GM19468 (cell line): Measurements from ENCODE around the gene TMEM202.
A peak's percentile ranks its signal among the peaks of the same experiment; 100 is the strongest.
"Not testable (repeated sequence)": the region's sequence is repeated elsewhere in the genome, so short reads cannot be mapped to it uniquely, and the experiment has no call there.

Source experiments
- ATAC-seq: cut with Tn5 transposase; IDR thresholded peaks from one replicate; pipeline ENCODE4 v1.9.1; 2021; ENCODE audit warnings: mild to moderate bottlenecking, moderate library complexity, moderate number of reproducible peaks; ENCODE audit not compliant: unreplicated experiment; ENCODE audit errors: extremely low read depth

Gene TMEM202, protein sequence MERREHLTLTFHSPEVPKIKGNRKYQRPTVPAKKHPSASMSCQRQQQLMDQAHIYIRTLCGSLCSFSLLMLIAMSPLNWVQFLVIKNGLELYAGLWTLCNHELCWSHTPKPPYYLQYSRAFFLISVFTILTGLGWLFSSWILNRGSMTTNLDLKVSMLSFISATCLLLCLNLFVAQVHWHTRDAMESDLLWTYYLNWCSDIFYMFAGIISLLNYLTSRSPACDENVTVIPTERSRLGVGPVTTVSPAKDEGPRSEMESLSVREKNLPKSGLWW

DNA sequence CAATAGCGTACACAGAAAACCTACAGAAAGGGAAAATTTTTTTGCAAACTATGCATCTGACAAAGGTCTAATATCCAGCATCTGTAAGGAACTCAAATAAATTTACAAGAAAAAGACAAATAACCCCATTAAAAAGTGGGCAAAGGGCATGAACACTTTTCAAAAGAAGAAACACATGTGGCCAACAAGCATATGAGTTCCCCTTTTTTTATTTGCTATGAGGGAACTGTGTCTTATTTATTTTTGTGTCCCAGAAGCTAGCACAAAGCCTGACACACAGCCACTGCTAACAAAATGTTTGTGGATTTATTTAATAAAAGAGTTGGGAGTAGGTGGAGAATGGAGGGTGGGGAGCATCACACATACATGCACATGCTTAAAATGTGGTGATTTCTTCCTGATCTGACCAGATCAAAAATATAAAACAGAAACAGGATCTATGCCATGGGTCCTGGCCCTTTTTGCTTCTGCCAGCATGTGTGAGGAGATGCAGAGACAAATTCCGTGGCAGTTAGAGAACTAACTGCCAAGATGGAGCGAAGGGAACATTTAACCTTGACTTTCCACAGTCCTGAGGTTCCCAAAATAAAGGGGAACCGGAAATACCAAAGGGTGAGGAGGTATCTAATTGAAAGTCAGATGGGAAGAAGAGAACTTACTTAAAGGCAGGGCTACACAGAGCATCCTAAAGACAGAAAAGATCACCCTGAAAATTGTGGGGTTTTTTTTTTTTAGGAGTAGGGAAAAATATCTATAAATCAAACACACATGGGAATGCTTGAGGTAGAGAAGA is at the start of gene TMEM202:
TMEM202 (plus strand) TSS at position 510 of the 793 bp plus-strand sequence; CDS start at position 532, 22 bp downstream.
- no peak for ATAC-seq

DNA sequence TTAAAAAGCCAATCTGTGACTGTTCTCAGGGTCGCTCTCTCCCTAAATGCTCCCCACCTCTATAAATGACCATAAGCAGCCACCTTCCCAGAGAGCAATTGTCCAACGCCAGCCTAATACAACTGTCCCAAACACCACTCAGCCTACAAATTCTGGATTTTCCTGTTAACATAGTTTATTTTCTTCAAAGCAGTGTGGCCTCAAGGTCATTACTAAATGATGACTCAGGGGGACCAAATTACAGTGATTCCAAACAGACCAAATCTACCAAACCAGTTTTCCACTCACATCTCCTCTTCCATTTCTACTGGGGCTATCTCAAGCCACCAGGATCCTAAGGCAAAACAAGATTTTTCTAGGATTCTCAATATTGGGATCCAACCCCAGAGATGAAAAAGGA is 44.8 kb upstream of the TMEM202 start:
- no peak for ATAC-seq

DNA sequence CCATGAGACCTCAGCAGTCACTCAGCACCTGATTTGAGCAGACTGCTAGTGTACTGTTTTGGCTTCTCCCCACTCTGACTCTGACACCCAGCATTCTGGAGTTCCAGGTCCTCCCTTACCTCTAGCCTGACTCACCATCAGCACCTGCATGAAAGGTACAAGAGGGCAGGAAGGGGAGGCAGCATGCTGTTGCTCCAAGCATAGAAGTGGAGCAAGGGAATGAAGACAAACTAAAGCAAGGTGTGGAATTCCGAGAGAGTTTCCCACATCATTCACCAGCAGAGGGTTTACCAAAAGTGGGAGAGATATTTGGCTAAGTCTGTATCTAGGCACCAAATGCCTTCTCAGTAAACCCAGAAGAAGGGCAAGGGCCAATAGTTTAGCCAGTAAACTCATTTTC is 43.6 kb upstream of the TMEM202 start:
- no peak for ATAC-seq

DNA sequence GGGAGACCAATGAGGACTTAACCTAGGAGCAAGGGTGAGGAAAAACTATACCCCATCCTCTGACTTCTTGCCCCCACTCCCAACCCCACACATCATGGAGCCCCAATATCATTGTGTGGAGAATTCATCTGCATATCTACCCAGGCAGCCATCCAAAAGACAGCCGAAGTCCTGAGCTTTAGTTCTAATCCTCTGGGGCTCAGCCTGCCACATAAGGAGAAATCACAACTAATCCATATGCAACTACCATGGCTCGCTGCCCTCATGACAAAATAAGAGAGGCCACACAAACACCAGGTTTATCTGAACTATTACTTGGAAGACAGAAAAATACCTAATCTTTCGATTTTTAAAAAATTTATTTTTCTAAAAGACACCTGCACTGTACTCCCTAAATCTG is 40.0 kb upstream of the TMEM202 start:
- ATAC-seq: no peak

DNA sequence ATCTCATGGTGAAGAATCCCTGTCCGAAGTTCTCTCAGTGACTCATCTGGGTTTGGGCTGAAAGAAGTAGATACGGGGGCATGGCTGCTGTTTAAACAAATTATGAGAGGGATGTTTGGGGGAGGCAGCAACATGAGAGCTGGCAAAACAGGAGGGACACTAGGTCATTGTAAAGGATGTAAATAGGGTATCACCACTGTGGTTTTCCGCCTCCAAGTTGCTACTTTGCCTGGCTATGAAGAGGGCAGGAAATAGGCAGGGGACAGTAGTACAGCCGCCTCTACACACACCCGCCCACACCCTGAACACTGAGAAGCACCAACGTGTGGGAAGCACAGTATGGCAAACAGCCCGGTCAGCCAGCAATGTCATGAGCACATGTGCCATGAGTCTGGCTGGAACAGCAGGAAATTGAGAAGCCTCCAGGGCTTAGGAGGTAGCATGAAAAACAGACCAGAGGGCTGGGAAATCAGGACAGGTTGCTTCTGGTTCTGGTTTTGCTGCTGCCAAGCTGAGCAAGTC is 39.4 kb upstream of the TMEM202 start:
- ATAC-seq: no peak

DNA sequence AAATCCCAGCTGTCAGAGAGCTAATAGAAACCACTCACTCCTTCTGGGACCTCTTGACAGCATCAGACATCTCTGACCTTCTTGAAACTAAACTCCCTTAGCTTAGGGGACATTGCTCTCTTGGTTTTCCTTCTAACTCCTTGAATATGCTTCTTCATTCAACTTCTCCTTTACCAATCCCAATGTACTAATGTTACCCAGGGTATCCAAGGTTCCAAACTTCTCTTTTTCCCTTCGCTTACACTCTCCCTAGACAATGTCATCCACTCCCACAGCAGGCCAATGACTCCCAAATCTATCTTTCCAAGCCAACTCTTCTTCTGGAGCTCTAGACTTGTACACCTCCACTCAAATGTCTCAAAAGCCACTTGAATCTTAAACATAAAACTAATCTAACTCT is 36.9 kb upstream of the TMEM202 start:
- ATAC-seq: no peak

DNA sequence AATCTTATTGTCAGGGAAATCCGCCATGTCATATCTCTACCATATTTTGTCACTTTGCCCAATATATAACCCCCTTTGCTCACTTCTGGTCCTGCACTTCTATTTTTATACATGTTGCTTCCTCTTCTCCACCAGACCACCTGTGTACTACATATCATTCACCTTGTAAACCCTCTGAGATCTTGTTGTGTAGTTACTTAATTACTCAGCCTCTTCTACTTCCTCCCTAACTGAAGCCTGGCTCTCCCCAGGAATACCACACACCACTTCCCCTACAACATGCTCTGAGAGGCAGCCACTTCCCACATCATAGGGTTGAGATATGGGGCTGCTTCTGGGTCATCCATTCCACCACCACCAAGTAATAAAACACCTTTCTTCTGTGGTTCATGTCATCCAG is 32.3 kb upstream of the TMEM202 start:
- ATAC-seq: peak; percentile 44

DNA sequence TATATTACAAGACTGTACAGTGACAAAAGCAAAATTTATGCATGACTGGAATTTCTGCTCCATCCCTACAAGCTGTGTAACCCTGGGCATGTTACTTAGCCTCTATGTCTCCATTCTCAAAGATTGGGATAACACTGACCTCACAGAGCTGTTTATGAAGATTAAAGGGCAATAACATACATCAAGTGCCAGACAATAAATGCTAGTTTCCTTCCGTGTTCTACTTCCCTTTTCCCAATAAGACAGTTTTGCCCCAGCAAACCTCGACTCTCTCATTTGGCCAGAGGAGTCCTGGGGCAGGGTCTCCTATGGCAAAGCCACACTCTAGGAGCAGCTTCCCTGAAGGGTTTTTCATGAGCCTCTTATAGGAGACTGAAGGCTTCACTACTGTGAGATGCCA is 29.8 kb upstream of the TMEM202 start:
- no peak for ATAC-seq

DNA sequence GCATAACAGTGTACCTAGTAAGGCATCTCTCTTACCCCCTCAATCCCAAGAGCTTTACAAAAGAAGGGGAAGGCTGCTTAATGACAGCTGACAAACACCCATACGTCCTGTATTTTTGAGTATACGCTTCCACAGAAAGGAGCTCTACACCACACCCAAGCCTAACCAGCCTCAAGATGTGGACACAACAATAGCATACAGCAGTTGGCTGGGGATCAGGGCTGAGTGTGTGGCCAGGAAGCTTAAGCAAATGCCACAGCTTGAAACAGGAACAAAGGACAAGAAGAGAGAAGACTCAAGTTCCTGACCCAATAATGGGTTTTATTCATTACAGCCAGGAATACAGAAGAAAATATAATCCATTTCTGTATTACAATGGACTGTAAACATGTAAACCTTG is 29.2 kb upstream of the TMEM202 start:
- no peak for ATAC-seq

DNA sequence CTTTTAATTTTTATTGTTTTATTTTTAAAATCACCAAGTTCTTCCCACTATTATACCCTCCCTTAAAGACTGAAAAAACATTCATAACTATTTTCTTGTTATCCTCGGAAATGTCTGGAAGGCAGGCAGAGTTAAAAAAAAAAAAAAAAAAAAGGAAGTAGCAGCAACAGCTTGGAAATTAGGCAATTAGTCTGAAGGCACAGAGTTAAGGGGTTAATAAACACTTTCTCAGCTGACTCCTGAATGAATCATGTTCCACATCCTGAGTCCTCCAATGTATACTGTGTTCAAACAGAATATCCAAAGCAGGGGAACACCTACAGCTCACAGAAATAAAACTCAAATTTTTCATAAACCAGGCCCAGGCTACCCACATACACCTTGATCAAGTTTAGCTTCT is 28.1 kb upstream of the TMEM202 start:
- no peak for ATAC-seq

DNA sequence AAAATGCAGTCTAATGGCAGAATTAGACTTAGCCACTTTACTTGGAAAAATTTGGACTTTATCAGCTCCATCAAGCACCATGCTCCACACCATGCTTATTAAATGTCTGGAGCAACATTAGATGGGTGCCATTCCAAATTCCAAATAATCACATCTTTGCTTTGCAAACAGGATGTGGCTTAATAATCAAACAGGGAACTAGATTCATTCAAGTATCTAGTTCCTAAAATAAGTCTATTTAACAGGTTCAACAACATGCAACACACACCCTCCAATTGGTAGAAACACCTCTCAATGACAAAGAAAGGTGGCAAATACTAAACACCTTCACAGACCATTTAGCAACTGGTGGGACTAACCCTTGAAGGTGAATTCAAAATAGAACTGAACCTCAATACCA is 25.7 kb upstream of the TMEM202 start:
- ATAC-seq: no peak

DNA sequence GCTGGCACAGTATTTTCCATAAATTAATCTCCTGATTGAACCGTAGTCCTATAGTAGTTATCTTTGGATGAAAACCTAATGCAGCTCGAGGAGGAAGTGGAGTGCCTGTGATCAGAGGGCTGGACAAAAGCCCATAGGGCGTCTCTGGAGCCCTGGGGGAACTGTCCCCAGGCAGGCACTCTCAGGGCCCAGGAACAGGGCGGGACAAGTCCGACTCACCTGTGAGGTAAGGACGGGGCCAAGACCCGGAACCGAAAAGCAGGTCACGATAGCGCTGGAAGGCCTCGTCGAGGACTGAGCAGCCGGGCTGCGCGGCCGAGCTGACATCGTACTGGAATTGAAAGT is 22.6 kb upstream of the TMEM202 start:
- ATAC-seq: peak; percentile 8

DNA sequence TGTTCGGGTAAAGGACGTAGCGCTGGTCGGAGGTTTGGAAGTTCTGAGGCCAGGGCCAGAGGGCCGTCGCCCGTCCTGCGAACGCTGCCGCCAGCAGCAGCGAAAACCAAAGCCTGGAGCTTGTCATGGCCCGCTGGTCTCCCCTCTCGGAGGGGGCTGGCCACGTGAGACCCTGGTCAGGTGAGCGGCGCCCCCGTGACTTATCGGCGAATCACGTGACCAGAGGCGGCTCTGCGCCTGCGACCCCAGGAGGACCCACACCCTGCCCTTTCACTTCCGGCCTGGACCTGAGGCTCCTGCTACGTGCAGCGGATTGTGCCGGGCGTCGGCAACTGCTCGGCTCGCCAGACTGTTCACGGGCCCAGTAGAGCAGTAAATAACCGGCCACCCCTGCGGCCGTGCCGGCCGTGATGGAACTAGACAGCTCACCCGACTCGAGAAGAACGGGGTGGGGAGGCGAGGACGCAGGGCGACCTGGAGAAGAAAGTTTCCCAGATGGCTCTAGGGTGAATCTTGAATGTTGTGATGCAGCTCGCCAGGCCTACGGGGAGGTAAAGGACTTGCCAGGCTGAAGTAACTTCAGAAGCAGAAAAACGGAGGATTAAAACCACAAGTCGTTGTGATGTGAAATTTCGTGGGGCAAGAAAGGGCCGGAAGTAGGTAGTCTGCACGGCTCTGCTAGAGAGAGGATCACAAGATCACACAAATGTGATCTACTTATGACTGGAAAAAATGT is 22.1 kb upstream of the TMEM202 start, which contains the start of gene HEXA:
HEXA (minus strand) TSS at position 169 of the 736 bp plus-strand sequence; CDS start at position 127, 42 bp downstream.
- peak; percentile 47 for ATAC-seq

DNA sequence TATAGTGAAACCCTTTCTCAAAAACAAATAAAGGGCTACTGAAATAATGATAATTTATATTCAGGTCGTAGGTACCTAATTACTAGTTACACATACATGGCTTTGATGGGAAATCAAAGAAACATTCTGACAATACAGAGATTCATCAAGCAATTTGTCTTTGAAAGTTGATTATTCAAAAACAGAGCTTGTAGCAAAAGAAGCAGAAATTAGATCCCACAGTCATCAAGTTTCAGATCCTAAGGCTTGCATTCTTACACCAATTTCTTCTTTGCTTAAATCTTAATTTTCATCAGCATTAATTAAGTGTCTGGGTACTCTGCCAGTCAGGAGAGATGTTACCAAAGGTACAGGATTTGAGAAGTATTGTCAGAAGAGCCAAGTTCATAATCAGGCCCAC is 20.8 kb upstream of the TMEM202 start:
- no peak for ATAC-seq

DNA sequence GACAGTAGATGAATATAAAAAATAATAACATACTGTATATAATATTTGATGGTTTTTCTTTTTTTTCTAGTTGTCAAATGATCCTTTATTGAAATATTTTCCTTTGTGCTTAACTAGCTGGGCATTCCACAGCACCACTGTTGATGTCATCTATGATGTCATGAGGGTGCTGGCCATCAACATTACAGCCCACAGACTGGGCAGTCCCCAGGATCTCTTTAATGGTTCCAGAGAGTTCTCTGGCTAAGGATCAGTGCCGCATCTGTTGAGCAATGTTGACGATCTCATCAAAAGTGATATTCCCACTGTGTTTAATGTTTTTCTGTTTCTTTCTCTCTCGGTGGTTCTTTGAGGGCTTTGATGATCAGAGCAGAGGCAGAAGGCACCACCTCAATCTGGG is 19.0 kb upstream of the TMEM202 start:
- ATAC-seq: not testable (repeated sequence)

DNA sequence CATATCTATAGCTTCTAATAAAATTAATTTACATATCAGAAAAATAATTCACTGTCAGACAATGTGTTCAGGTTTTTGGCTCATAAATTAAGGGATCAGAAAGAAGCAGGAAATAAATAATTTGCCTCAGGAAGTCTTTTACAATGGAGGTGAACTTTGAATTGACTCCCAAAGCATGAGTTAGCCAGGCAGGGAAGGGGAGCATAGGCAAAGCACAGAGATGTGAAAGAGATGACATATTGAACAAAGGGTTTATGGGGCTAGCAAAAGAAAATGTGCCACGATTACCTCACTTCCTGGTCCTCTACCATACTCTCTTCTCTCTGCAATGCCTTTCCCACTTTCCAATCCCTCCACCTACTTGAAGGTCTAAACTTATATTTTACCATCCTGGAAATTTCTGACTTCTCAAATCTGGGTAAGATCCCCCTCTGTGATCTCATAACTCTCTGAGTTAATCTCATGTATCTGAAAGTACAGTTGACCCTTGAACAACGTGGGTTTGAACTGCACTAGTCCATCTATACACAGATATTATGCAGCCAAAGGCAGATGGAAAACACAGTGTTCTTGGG is 18.2 kb upstream of the TMEM202 start:
- ATAC-seq: no peak

DNA sequence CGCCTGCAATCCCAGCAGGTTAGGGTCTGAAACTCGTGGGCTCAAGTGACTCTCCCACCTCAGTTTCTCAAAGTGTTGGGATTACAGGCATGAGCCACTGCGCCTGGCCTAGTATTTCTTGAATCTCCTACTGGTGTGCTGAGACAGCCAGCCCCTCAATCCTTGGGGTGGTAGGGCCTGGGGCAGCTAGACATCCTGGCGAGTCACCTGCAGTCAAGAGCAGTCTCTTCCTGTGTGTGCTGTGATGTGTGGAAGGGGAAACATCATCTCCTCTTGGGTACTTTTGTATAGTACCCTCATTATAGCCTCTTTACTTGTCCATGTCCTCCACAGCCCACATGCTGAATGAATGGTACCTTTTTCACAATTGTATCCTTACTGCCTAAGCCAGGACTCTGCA is 17.4 kb upstream of the TMEM202 start:
- ATAC-seq: no peak

DNA sequence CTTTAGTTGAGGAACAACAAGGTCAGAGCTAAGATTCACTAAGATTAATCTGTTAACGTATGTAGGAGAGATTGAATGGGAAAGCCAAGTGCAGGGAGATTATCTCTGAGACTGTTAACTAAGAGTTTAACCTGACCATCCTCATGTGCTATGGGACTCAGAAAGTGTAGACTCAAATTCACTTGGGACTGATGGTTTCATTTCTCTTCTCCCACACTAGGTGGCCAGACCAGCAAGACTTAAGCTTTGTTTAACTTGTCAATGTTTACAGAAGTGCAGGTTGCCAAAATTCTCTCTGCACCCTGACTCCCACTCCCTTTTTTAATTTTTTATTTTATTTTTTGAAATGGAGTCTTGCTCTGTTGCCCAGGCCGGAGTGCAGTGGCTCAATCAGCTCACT is 16.0 kb upstream of the TMEM202 start:
- no peak for ATAC-seq

DNA sequence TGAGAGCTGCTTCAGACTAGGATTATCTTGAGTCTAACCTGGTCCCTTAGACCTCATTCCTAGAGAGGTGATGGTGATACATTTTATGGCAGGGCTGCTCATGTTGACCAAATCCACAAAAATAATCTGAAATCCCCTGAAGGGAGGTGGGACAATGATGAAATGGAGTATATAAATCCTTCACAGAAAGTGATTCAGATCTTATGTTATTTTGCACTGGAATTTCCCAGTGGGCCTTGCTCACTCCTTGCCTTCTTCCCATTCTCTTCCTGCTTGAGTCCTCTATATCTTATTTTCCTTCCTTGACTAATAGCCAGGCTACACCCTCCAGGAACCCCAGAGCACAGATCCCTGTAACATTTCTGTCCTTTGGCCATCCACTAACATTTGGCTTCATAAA is 10.4 kb upstream of the TMEM202 start:
- ATAC-seq: no peak

DNA sequence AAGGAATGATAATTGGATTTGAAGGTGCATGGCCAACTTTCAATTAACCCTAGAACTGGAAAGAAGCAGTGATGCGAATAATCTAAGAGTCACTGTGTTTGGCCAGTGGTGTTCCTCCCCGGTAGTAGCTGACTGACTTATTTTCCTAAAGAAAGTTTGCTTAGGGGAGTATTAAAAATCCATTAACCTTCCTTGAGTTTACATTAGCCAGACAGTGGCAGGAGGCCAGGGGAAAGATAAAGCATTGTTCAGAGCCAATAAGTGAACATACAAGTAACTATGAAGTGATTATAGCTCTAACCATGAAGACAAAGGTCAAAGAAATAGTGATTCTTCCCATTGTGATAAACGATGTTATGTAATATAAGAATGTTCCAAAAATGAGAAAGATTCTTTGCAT is 8.9 kb upstream of the TMEM202 start:
- no peak for ATAC-seq

DNA sequence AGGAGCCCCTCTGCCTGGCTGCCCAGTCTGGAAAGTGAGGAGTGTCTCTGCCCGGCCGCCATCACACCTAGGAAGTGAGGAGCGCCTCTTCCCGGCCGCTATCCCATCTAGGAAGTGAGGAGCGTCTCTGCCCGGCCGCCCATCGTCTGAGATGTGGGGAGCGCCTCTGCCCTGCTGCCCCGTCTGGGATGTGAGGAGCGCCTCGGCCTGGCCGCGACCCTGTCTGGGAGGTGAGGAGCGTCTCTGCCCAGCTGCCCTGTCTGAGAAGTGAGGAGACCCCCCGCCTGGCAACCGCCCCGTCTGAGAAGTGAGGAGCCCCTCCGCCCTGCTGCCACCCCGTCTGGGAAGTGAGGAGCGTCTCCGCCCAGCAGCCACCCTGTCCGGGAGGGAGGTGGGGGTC is 1.8 kb upstream of the TMEM202 start:
- ATAC-seq: not testable (repeated sequence)
